Endothelial cell of umbilical vein (primary cell): ENCODE data around the gene CCDC69. TPM values are rescaled to one million over a fixed set of nuclear protein-coding genes. Genes with fewer than 3 reads are reported as not detected.

ENCODE experiments used
- BruUV-seq: library from RNA; stranded (reverse); fragments of 400-500 nt; replicated peaks from 2 replicates; lab custom pipeline; 2021; lab: Mats Ljungman, UMichigan
- CTCF ChIA-PET: fragments of 300-600, 350-600 bp; sonication (Branson Sonifier 250); formaldehyde crosslinking; loops from one replicate; lab custom pipeline; 2021; ENCODE audit warnings: antibody characterized with exemption, inconsistent platforms; lab: Charles Lee
- POLR2A ChIA-PET: fragments of 300-600, 350-600 bp; sonication (Branson Sonifier 250); formaldehyde crosslinking; loops from one replicate; lab custom pipeline; 2021; ENCODE audit warnings: antibody characterized with exemption, inconsistent platforms; lab: Charles Lee
- DNase-seq: peaks from one replicate; pipeline ENCODE4 v3.0.0-alpha.2; 2011; ENCODE audit warnings: low read depth, low spot score
- FAIRE-seq: peaks from 2 replicates; lab custom pipeline; 2011; peaks lifted over from hg19 to GRCh38; lab: Jason Lieb, UNC
- H2AFZ ChIP-seq: 2 replicates; pipeline ENCODE4 v1.6.0; 2012; ENCODE audit warnings: low read depth, low read length, control low read depth, inconsistent platforms
- H3K27ac ChIP-seq: 2 replicates; pipeline ENCODE4 v1.5.1; 2011; ENCODE audit warnings: low read depth, mild to moderate bottlenecking, control low read depth, low read length, moderate library complexity; ENCODE audit not compliant: insufficient read depth
- H3K27me3 ChIP-seq, 2 experiments: 2 replicates each; pipeline versions ENCODE4 v1.6.0 to v1.6.1; 2011; ENCODE audit warnings: low read length in 2 of 2, mixed read lengths in 1 of 2; ENCODE audit not compliant: control insufficient read depth in 2 of 2, insufficient read depth in 2 of 2
- H3K36me3 ChIP-seq, 2 experiments: 2 replicates in 1 of 2; 3 replicates in 1 of 2; pipeline ENCODE4 v1.5.1; 2011; ENCODE audit warnings: low read length in 2 of 2, mild to moderate bottlenecking in 1 of 2, moderate library complexity in 1 of 2; ENCODE audit not compliant: control insufficient read depth in 2 of 2, insufficient read depth in 2 of 2; ENCODE audit errors: extremely low read depth in 1 of 2
- H3K4me1 ChIP-seq: 3 replicates; pipeline ENCODE4 v1.5.1; 2011; ENCODE audit warnings: mild to moderate bottlenecking, low read length; ENCODE audit not compliant: control insufficient read depth, insufficient read depth; ENCODE audit errors: extremely low read depth
- H3K4me2 ChIP-seq: 2 replicates; pipeline ENCODE4 v1.6.1; 2011; ENCODE audit warnings: low read length, control low read depth, mixed read lengths; ENCODE audit not compliant: insufficient read depth
- H3K4me3 ChIP-seq, 3 experiments: fragments of 200-600 bp in 1 of 3; sonication (generic), shearing (Covaris generic) in 1 of 3; replicated peaks in 1 of 3; 2 replicates each; pipeline ENCODE4 v1.5.1; 2011 to 2016; ENCODE audit warnings: control low read depth in 3 of 3, low read length in 3 of 3, mild to moderate bottlenecking in 2 of 3, inconsistent platforms in 1 of 3, low read depth in 1 of 3, moderate library complexity in 1 of 3; ENCODE audit not compliant: insufficient read depth in 1 of 3
- H3K79me2 ChIP-seq: 2 replicates; pipeline ENCODE4 v1.6.0; 2012; ENCODE audit warnings: low read length, inconsistent platforms; ENCODE audit not compliant: control insufficient read depth, insufficient read depth
- H3K9ac ChIP-seq: replicated peaks from 2 replicates; pipeline ENCODE3; 2011; ENCODE audit warnings: low read length, control low read depth; ENCODE audit not compliant: insufficient read depth; ENCODE audit errors: extremely low read depth
- H3K9me1 ChIP-seq: replicated peaks from 3 replicates; pipeline ENCODE4 v1.6.0; 2011; ENCODE audit warnings: mild to moderate bottlenecking, low read length; ENCODE audit not compliant: control insufficient read depth, insufficient read depth; ENCODE audit errors: extremely low read depth
- H3K9me3 ChIP-seq: replicated peaks from 2 replicates; pipeline ENCODE4 v1.5.1; 2012; ENCODE audit warnings: low read length, inconsistent platforms; ENCODE audit not compliant: control insufficient read depth, insufficient read depth
- H4K20me1 ChIP-seq: replicated peaks from 2 replicates; pipeline ENCODE3; 2011; ENCODE audit warnings: mild to moderate bottlenecking, low read length; ENCODE audit not compliant: control insufficient read depth, insufficient read depth; ENCODE audit errors: extremely low read depth
- EZH2 ChIP-seq: IDR thresholded peaks from 2 replicates; pipeline ENCODE4 v1.6.1; 2012; ENCODE audit warnings: borderline replicate concordance, low read depth, mild to moderate bottlenecking, moderate library complexity, low read length, inconsistent platforms; ENCODE audit not compliant: severe bottlenecking
- FOS ChIP-seq: IDR thresholded peaks from 2 replicates; pipeline ENCODE4 v1.6.1; 2011; ENCODE audit warnings: mild to moderate bottlenecking, low read length, moderate library complexity, borderline replicate concordance; ENCODE audit not compliant: insufficient read depth
- GATA2 ChIP-seq: IDR thresholded peaks from 2 replicates; pipeline ENCODE4 v1.7.0; 2011; ENCODE audit warnings: low read depth, mild to moderate bottlenecking, moderate library complexity, mixed read lengths, low read length; ENCODE audit not compliant: insufficient read length, insufficient read depth
- JUN ChIP-seq: IDR thresholded peaks from 2 replicates; pipeline ENCODE4 v1.6.1; 2011; ENCODE audit warnings: borderline replicate concordance, low read depth; ENCODE audit not compliant: insufficient read length, insufficient read depth
- MYC ChIP-seq: IDR thresholded peaks from one replicate; pipeline ENCODE4 v1.6.1; 2011; ENCODE audit warnings: mild to moderate bottlenecking, low read depth, low read length
- POLR2A ChIP-seq: IDR thresholded peaks from 2 replicates; pipeline ENCODE4 v1.6.1; 2012; ENCODE audit warnings: low read depth, mild to moderate bottlenecking, control low read depth, low read length
- POLR2AphosphoS5 ChIP-seq: IDR thresholded peaks from 2 replicates; pipeline ENCODE4 v1.6.1; 2012; ENCODE audit warnings: low read depth, mild to moderate bottlenecking, control low read depth, low read length, moderate library complexity; ENCODE audit not compliant: insufficient read depth
- dilution Hi-C: fragments of 300-500 bp; cut with MboI; formaldehyde crosslinking; loops from one replicate; pipeline ENCODE4 v1.15.0; 2019; ENCODE audit warnings: low sequenced_read_pairs; ENCODE audit not compliant: extremely low pct_ligation_motif_present
- intact Hi-C: fragments of 100-400 bp; cut with micrococcal nuclease; formaldehyde crosslinking; loops from one replicate; pipeline ENCODE4 v1.10.0; 2022
- polyA plus RNA-seq, 4 experiments: library from polyadenylated mRNA; depleted of rRNA in 3 of 4; stranded (reverse) in 3 of 4; unstranded in 1 of 4; fragments of >200 nt; gene quantifications; 2 replicates each; pipeline versions ENCODE4 v1.2.1 to v1.2.3, GENCODE V29; 2011 to 2012; ENCODE audit warnings: missing spikeins in 1 of 4
- total RNA-seq: library from RNA; stranded (reverse); gene quantifications from 2 replicates; pipeline ENCODE4 v1.2.3, GENCODE V29; 2021
- TF ChIP-seq, protein P1 (sequence below): IDR thresholded peaks from 2 replicates; pipeline ENCODE4 v1.6.1; 2011; ENCODE audit not compliant: insufficient read depth, insufficient read length
- TF ChIP-seq, protein P2 (sequence below), 2 donors: IDR thresholded peaks; 1 replicate in 1 of 2; 2 replicates in 1 of 2; pipeline ENCODE4 v1.5.1; 2011; ENCODE audit warnings: low read length in 2 of 2, mild to moderate bottlenecking in 2 of 2, moderate library complexity in 2 of 2, control low read depth in 1 of 2, inconsistent platforms in 1 of 2, low read depth in 1 of 2; ENCODE audit not compliant: insufficient read depth in 1 of 2; ENCODE audit errors: extremely low read depth in 1 of 2

The CCDC69 gene
- total and polyA plus RNA-seq, 2 donors (not counting 3 experiments of a cell fraction or from before 2014, with no cell fraction given): 4.1 to 4.5 TPM

DNA sequence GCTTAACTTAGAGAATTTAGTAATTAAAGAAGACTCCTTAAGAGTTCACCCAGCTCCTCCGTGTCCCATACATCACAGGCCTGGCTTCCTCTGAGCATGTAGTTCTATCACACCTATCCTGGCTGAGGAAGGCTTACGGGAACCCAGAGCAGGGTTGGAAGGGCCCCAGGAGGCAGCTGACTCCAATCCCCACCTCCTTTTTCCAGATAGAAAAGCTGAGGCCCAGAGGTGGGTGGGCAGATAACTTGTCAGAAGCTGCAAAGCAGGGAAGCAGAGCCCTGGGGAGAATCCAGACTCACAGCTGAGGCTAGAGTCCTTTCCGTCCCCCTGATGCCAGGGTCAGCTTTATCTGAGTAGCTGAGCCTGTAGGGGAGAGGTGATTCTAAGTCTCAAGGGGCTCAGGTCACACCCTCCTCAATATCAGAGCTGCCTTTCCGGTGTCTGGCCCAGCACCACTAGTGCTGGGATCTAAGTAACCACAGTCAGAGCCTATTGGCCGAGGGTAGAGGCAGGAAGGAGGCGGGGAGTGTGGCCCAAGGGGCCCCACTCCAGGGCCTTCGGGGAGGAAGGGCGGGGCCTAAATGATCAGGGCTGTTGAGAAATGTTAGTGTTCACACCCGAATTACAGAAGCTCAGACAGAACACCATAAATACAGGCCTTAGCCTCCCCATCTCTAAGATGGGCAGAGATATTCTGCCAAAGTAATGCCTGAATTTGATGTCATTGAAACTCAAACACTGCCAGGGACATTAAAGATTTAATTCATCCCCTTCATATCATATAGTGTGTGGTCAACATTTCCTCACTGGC lies 9.9 kb downstream of the CCDC69 start:
- intact Hi-C loops (no loop called here), dilution Hi-C loops (no loop called here)
- H2AFZ ChIP-seq: peak overlapping the region; percentile 87
- H3K4me1 ChIP-seq: peaks cover 10% of the 10 kb centered on the region
- FAIRE-seq (peak; percentile 80), DNase-seq (peak; percentile 23)
- CTCF ChIA-PET: interaction anchor here (0.8 to 2.4 kb wide), 6 partner anchors 9 to 88 kb away, joined by 3 to 11 read pairs (median 5); partner anchors contain the start of gene CCDC69
- no peaks in the 10 kb centered on the region for H4K20me1 ChIP-seq
- no TSS peak for BruUV-seq
- TF ChIP-seq JUN: no peak
- TF ChIP-seq FOS: no peak
- TF ChIP-seq MYC: no peak
- no peak for TF ChIP-seq POLR2A
- no peak for TF ChIP-seq GATA2
- no peak for TF ChIP-seq EZH2
- TF ChIP-seq, protein P1, sequence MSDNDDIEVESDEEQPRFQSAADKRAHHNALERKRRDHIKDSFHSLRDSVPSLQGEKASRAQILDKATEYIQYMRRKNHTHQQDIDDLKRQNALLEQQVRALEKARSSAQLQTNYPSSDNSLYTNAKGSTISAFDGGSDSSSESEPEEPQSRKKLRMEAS: no peak
- TF ChIP-seq POLR2AphosphoS5: no peak
- TF ChIP-seq, protein P2, sequence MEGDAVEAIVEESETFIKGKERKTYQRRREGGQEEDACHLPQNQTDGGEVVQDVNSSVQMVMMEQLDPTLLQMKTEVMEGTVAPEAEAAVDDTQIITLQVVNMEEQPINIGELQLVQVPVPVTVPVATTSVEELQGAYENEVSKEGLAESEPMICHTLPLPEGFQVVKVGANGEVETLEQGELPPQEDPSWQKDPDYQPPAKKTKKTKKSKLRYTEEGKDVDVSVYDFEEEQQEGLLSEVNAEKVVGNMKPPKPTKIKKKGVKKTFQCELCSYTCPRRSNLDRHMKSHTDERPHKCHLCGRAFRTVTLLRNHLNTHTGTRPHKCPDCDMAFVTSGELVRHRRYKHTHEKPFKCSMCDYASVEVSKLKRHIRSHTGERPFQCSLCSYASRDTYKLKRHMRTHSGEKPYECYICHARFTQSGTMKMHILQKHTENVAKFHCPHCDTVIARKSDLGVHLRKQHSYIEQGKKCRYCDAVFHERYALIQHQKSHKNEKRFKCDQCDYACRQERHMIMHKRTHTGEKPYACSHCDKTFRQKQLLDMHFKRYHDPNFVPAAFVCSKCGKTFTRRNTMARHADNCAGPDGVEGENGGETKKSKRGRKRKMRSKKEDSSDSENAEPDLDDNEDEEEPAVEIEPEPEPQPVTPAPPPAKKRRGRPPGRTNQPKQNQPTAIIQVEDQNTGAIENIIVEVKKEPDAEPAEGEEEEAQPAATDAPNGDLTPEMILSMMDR (IDR thresholded peaks at IDR 0.05; ENCODE audit: extremely low read depth in 1 of 2, insufficient read depth in 1 of 2, low read depth in 1 of 2, low read length in 2 of 2): no peak
- H3K27me3 ChIP-seq: no peaks in the 10 kb centered on the region
- no peak overlapping the region for H3K27ac ChIP-seq
- H3K79me2 ChIP-seq: no peaks in the 10 kb centered on the region
- no peaks in the 10 kb centered on the region for H3K36me3 ChIP-seq
- no peak overlapping the region for H3K9ac ChIP-seq
- POLR2A ChIA-PET: no interaction called here
- H3K4me2 ChIP-seq: peak overlapping the region; percentile 2
- H3K9me1 ChIP-seq: no peaks in the 10 kb centered on the region
- H3K4me3 ChIP-seq: no peak overlapping the region
- no peaks in the 10 kb centered on the region for H3K9me3 ChIP-seq
